H1 (cell line): Measurements from ENCODE around the gene NSUN4. TPM values are rescaled to one million over a fixed set of nuclear protein-coding genes. Genes with fewer than 3 reads are reported as not detected.

Experiments
- CTCF ChIA-PET: fragments of 300-600 bp; sonication (Branson Sonifier 250); formaldehyde crosslinking; loops from one replicate; lab custom pipeline; 2021; ENCODE audit not compliant: partially characterized antibody; lab: Charles Lee
- POLR2A ChIA-PET: fragments of 300-600 bp; sonication (Branson Sonifier 250); formaldehyde crosslinking; loops from one replicate; lab custom pipeline; 2021; ENCODE audit warnings: inconsistent platforms; ENCODE audit not compliant: partially characterized antibody; lab: Charles Lee
- DNase-seq, 2 experiments: peaks; one replicate each; pipeline versions ENCODE4 v3.0.0 to v3.0.0-alpha.2; 2010 to 2022; ENCODE audit warnings: low spot score in 2 of 2, low read depth in 1 of 2, mixed read lengths in 1 of 2
- FAIRE-seq: peaks from 2 replicates; lab custom pipeline; 2011; peaks lifted over from hg19 to GRCh38; lab: Jason Lieb, UNC
- H2AFZ ChIP-seq: 2 replicates; pipeline ENCODE4 v1.8.1; 2012; ENCODE audit warnings: low read length, inconsistent platforms
- H2AK5ac ChIP-seq: 2 replicates; pipeline ENCODE4 v1.6.1; 2013; ENCODE audit warnings: low read depth, low read length
- H2BK120ac ChIP-seq: replicated peaks from 2 replicates; pipeline ENCODE3; 2013; ENCODE audit warnings: low read depth, low read length, inconsistent platforms
- H2BK12ac ChIP-seq: 2 replicates; pipeline ENCODE4 v1.6.1; 2013; ENCODE audit warnings: low read depth, low read length
- H2BK15ac ChIP-seq: 2 replicates; pipeline ENCODE4 v1.6.1; 2013; ENCODE audit warnings: low read length
- H2BK20ac ChIP-seq: 2 replicates; pipeline ENCODE4 v1.6.1; 2013; ENCODE audit warnings: low read length
- H2BK5ac ChIP-seq: 2 replicates; pipeline ENCODE4 v1.6.1; 2013; ENCODE audit warnings: low read depth, low read length
- H3K14ac ChIP-seq: 2 replicates; pipeline ENCODE4 v1.6.1; 2013; ENCODE audit warnings: inconsistent platforms; ENCODE audit not compliant: insufficient read length
- H3K18ac ChIP-seq: 2 replicates; pipeline ENCODE4 v1.6.1; 2013; ENCODE audit warnings: low read length; ENCODE audit errors: extremely low read depth
- H3K23ac ChIP-seq: 2 replicates; pipeline ENCODE4 v1.6.1; 2013; ENCODE audit warnings: inconsistent platforms; ENCODE audit not compliant: insufficient read length
- H3K23me2 ChIP-seq: 2 replicates; pipeline ENCODE4 v1.6.1; 2013; ENCODE audit warnings: low read depth, low read length
- H3K27ac ChIP-seq: 2 replicates; pipeline ENCODE4 v1.6.1; 2011; ENCODE audit warnings: low read depth, low read length, inconsistent platforms
- H3K27me3 ChIP-seq, 4 experiments: replicated peaks in 1 of 4; 1 replicate in 1 of 4; 2 replicates in 3 of 4; pipeline versions ENCODE4 v1.6.1 to v1.8.1; 2011 to 2013; ENCODE audit warnings: low read length in 3 of 4, mild to moderate bottlenecking in 3 of 4, inconsistent platforms in 2 of 4, mixed read lengths in 2 of 4, moderate library complexity in 1 of 4; ENCODE audit not compliant: control insufficient read depth in 3 of 4, insufficient read depth in 3 of 4; ENCODE audit errors: extremely low read depth in 1 of 4
- H3K36me3 ChIP-seq, 4 experiments: 2 replicates each; pipeline versions ENCODE4 v1.6.1 to v1.8.1; 2011 to 2013; ENCODE audit warnings: mild to moderate bottlenecking in 4 of 4, low read length in 3 of 4, moderate library complexity in 2 of 4, control low read depth in 1 of 4, inconsistent platforms in 1 of 4; ENCODE audit not compliant: insufficient read depth in 4 of 4, control insufficient read depth in 2 of 4
- H3K4ac ChIP-seq: replicated peaks from 2 replicates; pipeline ENCODE3; 2013; ENCODE audit warnings: low read length, low read depth, mixed read lengths, inconsistent platforms; ENCODE audit not compliant: insufficient read length
- H3K4me1 ChIP-seq, 4 experiments: replicated peaks in 1 of 4; 1 replicate in 1 of 4; 2 replicates in 3 of 4; pipeline versions ENCODE4 v1.6.1 to v1.8.1; 2011 to 2013; ENCODE audit warnings: low read length in 3 of 4, inconsistent platforms in 2 of 4, mixed read lengths in 1 of 4; ENCODE audit not compliant: insufficient read depth in 4 of 4, control insufficient read depth in 3 of 4
- H3K4me2 ChIP-seq, 2 experiments: 2 replicates each; pipeline versions ENCODE4 v1.6.1 to v1.8.1; 2011 to 2013; ENCODE audit warnings: low read depth in 2 of 2, low read length in 2 of 2, control low read depth in 1 of 2, inconsistent platforms in 1 of 2, mild to moderate bottlenecking in 1 of 2; ENCODE audit not compliant: insufficient read depth in 1 of 2
- H3K4me3 ChIP-seq, 4 experiments: fragments of 200-600, 300-600 bp in 1 of 4; sonication (generic), shearing (Covaris generic), sonication (Bioruptor Twin) in 1 of 4; 2 replicates each; pipeline versions ENCODE4 v1.5.1 to v1.8.1; 2011 to 2016; ENCODE audit warnings: low read length in 4 of 4, low read depth in 3 of 4, control low read depth in 2 of 4, inconsistent platforms in 2 of 4, mild to moderate bottlenecking in 2 of 4, mixed read lengths in 1 of 4, moderate library complexity in 1 of 4; ENCODE audit not compliant: insufficient read depth in 2 of 4; ENCODE audit errors: extremely low read depth in 1 of 4
- H3K56ac ChIP-seq: replicated peaks from 2 replicates; pipeline ENCODE3; 2013; ENCODE audit warnings: low read depth, mild to moderate bottlenecking, mixed read lengths, low read length, inconsistent platforms; ENCODE audit not compliant: insufficient read length
- H3K79me1 ChIP-seq: 2 replicates; pipeline ENCODE4 v1.6.1; 2013; ENCODE audit warnings: low read depth, low read length, control low read depth
- H3K79me2 ChIP-seq, 2 experiments: 2 replicates each; pipeline versions ENCODE4 v1.6.1 to v1.8.1; 2012 to 2013; ENCODE audit warnings: low read length in 2 of 2, mild to moderate bottlenecking in 2 of 2, inconsistent platforms in 1 of 2; ENCODE audit not compliant: insufficient read depth in 2 of 2, control insufficient read depth in 1 of 2
- H3K9ac ChIP-seq, 4 experiments: replicated peaks in 1 of 4; 1 replicate in 1 of 4; 2 replicates in 3 of 4; pipeline versions ENCODE4 v1.6.1 to v1.8.1; 2011 to 2013; ENCODE audit warnings: low read depth in 3 of 4, low read length in 3 of 4, control low read depth in 2 of 4, mild to moderate bottlenecking in 2 of 4, moderate library complexity in 2 of 4, inconsistent platforms in 1 of 4; ENCODE audit errors: extremely low read depth in 1 of 4
- H3K9me3 ChIP-seq, 2 experiments: 2 replicates each; pipeline versions ENCODE4 v1.6.1 to v1.8.1; 2012 to 2013; ENCODE audit warnings: mild to moderate bottlenecking in 2 of 2, moderate library complexity in 2 of 2, control low read depth in 1 of 2, inconsistent platforms in 1 of 2, low read depth in 1 of 2, low read length in 1 of 2, mixed read lengths in 1 of 2; ENCODE audit not compliant: insufficient read depth in 2 of 2
- H4K20me1 ChIP-seq, 2 experiments: replicated peaks in 1 of 2; 2 replicates each; pipeline versions ENCODE3 to v1.8.1; 2011 to 2013; ENCODE audit warnings: inconsistent platforms in 2 of 2, low read length in 2 of 2, mild to moderate bottlenecking in 1 of 2; ENCODE audit not compliant: insufficient read depth in 2 of 2, control insufficient read depth in 1 of 2
- H4K5ac ChIP-seq: 2 replicates; pipeline ENCODE4 v1.6.1; 2013; ENCODE audit warnings: low read length, low read depth, mixed read lengths, inconsistent platforms; ENCODE audit not compliant: insufficient read length
- H4K8ac ChIP-seq: 2 replicates; pipeline ENCODE4 v1.8.0; 2013; ENCODE audit warnings: mild to moderate bottlenecking, moderate library complexity, low read length, inconsistent platforms; ENCODE audit not compliant: insufficient read depth; ENCODE audit errors: extremely low read depth
- H4K91ac ChIP-seq: replicated peaks from 2 replicates; pipeline ENCODE3; 2013; ENCODE audit warnings: low read length, mixed read lengths, inconsistent platforms; ENCODE audit not compliant: insufficient read length
- CTBP2 ChIP-seq: IDR thresholded peaks from 2 replicates; pipeline ENCODE4 v1.7.0; 2011; ENCODE audit warnings: borderline replicate concordance, mild to moderate bottlenecking, moderate library complexity, mixed read lengths, low read length; ENCODE audit not compliant: insufficient read depth, insufficient read length
- HDAC2 ChIP-seq, 2 experiments: fragments of 300-600 bp in 1 of 2; sonication (generic) in 1 of 2; IDR thresholded peaks; 2 replicates each; pipeline ENCODE4 v1.6.1; 2011 to 2012; ENCODE audit warnings: low read depth in 2 of 2, low read length in 2 of 2, mild to moderate bottlenecking in 2 of 2, moderate library complexity in 2 of 2, borderline replicate concordance in 1 of 2, inconsistent platforms in 1 of 2
- MAFK ChIP-seq: IDR thresholded peaks from 2 replicates; pipeline ENCODE4 v1.6.1; 2012; ENCODE audit warnings: low read depth, mild to moderate bottlenecking, improper control_type of control experiment, low read length
- RFX5 ChIP-seq: IDR thresholded peaks from 2 replicates; pipeline ENCODE4 v1.6.1; 2011; ENCODE audit warnings: low read depth, low read length, improper control_type of control experiment, borderline replicate concordance
- TAF7 ChIP-seq: optimal IDR thresholded peaks from 2 replicates; pipeline ENCODE3; 2011; ENCODE audit warnings: low read depth, mild to moderate bottlenecking, inconsistent platforms, low read length, moderate library complexity, borderline replicate concordance
- TEAD4 ChIP-seq: IDR thresholded peaks from 2 replicates; pipeline ENCODE4 v1.6.1; 2012; ENCODE audit warnings: low read depth, low read length, inconsistent platforms, mixed read lengths
- WGBS, 2 experiments: shearing (Covaris generic) in 1 of 2; methylation state at CpG; one replicate each; pipeline versions ENCODE4 v1.1.6 to v1.1.7; 2013 to 2015; ENCODE audit warnings: low lambda C conversion rate in 2 of 2, mixed read lengths in 2 of 2, inconsistent platforms in 1 of 2, low coverage in 1 of 2, missing lambda C conversion rate in 1 of 2; ENCODE audit not compliant: insufficient replicate concordance in 2 of 2, insufficient coverage in 1 of 2, insufficient read length in 1 of 2; ENCODE audit errors: extremely low coverage in 1 of 2, missing lambda C conversion rate in 1 of 2; 5-methylcytosine and 5-hydroxymethylcytosine counted together
- polyA plus RNA-seq, 7 experiments: library from polyadenylated mRNA; depleted of rRNA in 3 of 7; stranded (reverse) in 5 of 7; unstranded in 2 of 7; fragments of >200 nt in 5 of 7; fragments of 200-250 nt in 2 of 7; gene quantifications; 1 replicate in 5 of 7; 2 replicates in 1 of 7; 4 replicates in 1 of 7; pipeline versions ENCODE4 v1.2.1 to v1.2.3, GENCODE V29; 2011 to 2013; ENCODE audit warnings: missing spikeins in 2 of 7, mixed read lengths in 2 of 7
- total RNA-seq: library from RNA; stranded (reverse); fragmentation: NEBNext Ultra II Directional; extraction: Animal tissue kit (Norgen Biotek cat#: 25700); gene quantifications from 2 replicates; pipeline ENCODE4 v1.2.1, GENCODE V29; 2021

The NSUN4 gene
- total and polyA plus RNA-seq, 2 of the 8 experiments (the other 6 are each of a cell fraction or from before 2014, with no cell fraction given) = 9.7 to 15.7 TPM

DNA sequence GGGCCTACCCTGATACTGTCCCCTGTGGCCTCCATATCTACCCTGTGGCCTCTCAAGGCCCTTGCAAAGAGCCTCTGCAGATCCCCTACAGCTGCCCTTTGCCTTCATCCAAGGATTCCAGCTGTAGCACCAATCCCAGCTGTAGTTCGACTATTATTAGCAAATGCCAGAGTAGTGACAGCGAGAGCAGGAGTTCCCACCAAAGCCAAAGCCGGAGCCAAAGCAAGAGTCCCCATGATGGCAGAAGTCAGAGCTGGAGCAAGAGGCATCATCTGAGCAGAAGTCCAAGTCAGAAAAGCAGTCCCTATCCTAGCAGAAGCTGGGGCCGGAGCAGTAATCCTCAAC, 2.7 kb downstream of the NSUN4 start:
- Histone ChIP-seq H2BK120ac (no peak overlapping the region), H4K91ac (no peak overlapping the region), H3K4me3 (no peak overlapping the region), H3K79me2 (no peaks in the 10 kb centered on the region; a peak in 1 of 4 replicates), H3K56ac (no peak overlapping the region), H2AFZ (no peak overlapping the region), H3K4me2 (no peak overlapping the region), H3K4ac (no peak overlapping the region), H3K36me3 (peaks cover 2 to 29% (median 16%) of the 10 kb centered on the region in 4 experiments; a peak in 7 of 8 replicates), H3K9me3 (no peaks in the 10 kb centered on the region), H3K9ac (no peak overlapping the region), H4K5ac (no peak overlapping the region), H3K27me3 (no peaks in the 10 kb centered on the region), H3K23me2 (peaks cover 9% of the 10 kb centered on the region), H3K79me1 (peaks cover 3% of the 10 kb centered on the region; the same call in 1 of the 2 replicates), H3K14ac (no peak overlapping the region), H4K20me1 (peaks cover 0 to 5% of the 10 kb centered on the region in 2 experiments), H3K27ac (no peak overlapping the region), H3K23ac (no peak overlapping the region), H2BK15ac (no peak overlapping the region), H2AK5ac (no peak overlapping the region), H4K8ac (no peak overlapping the region), H2BK20ac (no peak overlapping the region), H2BK5ac (no peak overlapping the region), H3K4me1 (peaks cover 0 to 7% (median 4%) of the 10 kb centered on the region in 4 experiments; a peak in 4 of 7 replicates), H3K18ac (no peak overlapping the region), H2BK12ac (no peak overlapping the region)
- 98% methylated on average over 4 of the region's 4 CpGs; no CpG with 5 or more reads in 1 of the 2 experiments for WGBS, 2 experiments
- FAIRE-seq (no peak), DNase-seq (no peak)
- CTCF ChIA-PET = interaction anchor here (0.6 to 1.5 kb wide), 5 partner anchors 12 to 142 kb away, joined by 3 to 4 read pairs (median 3); partner anchors contain the start of genes LRRC41 and UQCRH
- POLR2A ChIA-PET = interaction anchor here (1.1 to 1.9 kb wide), 2 partner anchors 25 to 34 kb away, joined by 3 to 5 read pairs; no protein-coding TSS in a partner anchor
- TF ChIP-seq TAF7 = no peak
- TF ChIP-seq RFX5 = no peak
- no peak for TF ChIP-seq TEAD4
- TF ChIP-seq MAFK = no peak
- no peak for TF ChIP-seq CTBP2
- TF ChIP-seq HDAC2 (IDR thresholded peaks at IDR 0.05; ENCODE audit: borderline replicate concordance in 1 of 2, low read depth in 2 of 2, low read length in 2 of 2) = no peak
